Lung (tissue), 12 donors: ENCODE data around the gene EDDM13. TPM values are rescaled to one million over a fixed set of nuclear protein-coding genes. Genes with fewer than 3 reads are reported as not detected.
"Not testable (repeated sequence)": the region's sequence is repeated elsewhere in the genome, so short reads cannot be mapped to it uniquely, and the experiment has no call there.

ENCODE experiments used
- ATAC-seq: fragments of 200-7000 bp; cut with Tn5 transposase; one replicate; pipeline ENCODE4 v1.9.1; 2020; ENCODE audit warnings: moderate number of reproducible peaks; ENCODE audit not compliant: insufficient read depth, low FRiP score
- DNase-seq, 3 donors: peaks; one replicate each; pipeline ENCODE4 v3.0.0-alpha.2; 2013 to 2017
- H3K27ac ChIP-seq, 2 donors: one replicate each; pipeline ENCODE4 v1.5.1; 2013; ENCODE audit warnings: mild to moderate bottlenecking in 2 of 2, moderate library complexity in 2 of 2, control low read depth in 1 of 2, inconsistent platforms in 1 of 2, low read depth in 1 of 2, low read length in 1 of 2
- H3K27me3 ChIP-seq, 3 donors: one replicate each; pipeline ENCODE4 v1.5.1; 2013; ENCODE audit warnings: low read length in 2 of 3; ENCODE audit not compliant: control insufficient read depth in 3 of 3, insufficient read depth in 3 of 3
- H3K36me3 ChIP-seq, 4 donors: one replicate each; pipeline ENCODE4 v1.5.1; 2013; ENCODE audit warnings: low read length in 4 of 4, mild to moderate bottlenecking in 1 of 4, moderate library complexity in 1 of 4; ENCODE audit not compliant: control insufficient read depth in 4 of 4, insufficient read depth in 4 of 4
- H3K4me1 ChIP-seq, 5 donors: one replicate each; pipeline ENCODE4 v1.5.1; 2013; ENCODE audit warnings: low read length in 5 of 5, mild to moderate bottlenecking in 2 of 5, moderate library complexity in 1 of 5; ENCODE audit not compliant: control insufficient read depth in 5 of 5, insufficient read depth in 5 of 5
- H3K4me3 ChIP-seq: one replicate; pipeline ENCODE4 v1.5.1; 2013; ENCODE audit warnings: mild to moderate bottlenecking, control low read depth, moderate library complexity
- H3K9ac ChIP-seq, 2 donors: one replicate each; pipeline ENCODE4 v1.5.1; 2013; ENCODE audit warnings: low read length in 2 of 2, control low read depth in 1 of 2; ENCODE audit not compliant: insufficient read depth in 1 of 2
- H3K9me3 ChIP-seq, 4 donors: one replicate each; pipeline ENCODE4 v1.5.1; 2013; ENCODE audit warnings: low read length in 3 of 4, mild to moderate bottlenecking in 1 of 4, moderate library complexity in 1 of 4; ENCODE audit not compliant: control insufficient read depth in 4 of 4, insufficient read depth in 3 of 4
- CTCF ChIP-seq: IDR thresholded peaks from 2 replicates; pipeline ENCODE4 v1.5.1; 2012; ENCODE audit warnings: mild to moderate bottlenecking; ENCODE audit errors: control extremely low read depth, extremely low read depth
- WGBS, 2 donors: extraction: QIAGEN DNeasy Blood & Tissue Kit; methylation state at CpG; one replicate each; pipeline ENCODE4 v1.1.7; 2013; 5-methylcytosine and 5-hydroxymethylcytosine counted together
- polyA plus RNA-seq, 2 donors: library from polyadenylated mRNA; stranded (reverse); fragments of 200-250 nt; gene quantifications; one replicate each; pipeline ENCODE4 v1.2.1, GENCODE V29; 2013
- total RNA-seq, 2 donors: library from RNA; depleted of rRNA in 1 of 2; stranded (reverse); fragments of >200 nt in 1 of 2; gene quantifications; one replicate each; pipeline ENCODE4 v1.2.1, GENCODE V29; 2014 to 2021
- donor health status: control.
- donor health status: control.
- donor health status: Bipolar disorder and iron deficiency.
- donor health status: healthy.
- donor health status: DM: yes; HTN: yes; CAD: no.

Gene EDDM13
- total and polyA plus RNA-seq, 4 donors: 1.1 to 3.0 (median 1.3) TPM; not detected in 1

- DNase-seq (no peak), ATAC-seq (no peak)
- Histone ChIP-seq H3K27ac (no peak overlapping the region), H3K4me3 (no peak overlapping the region), H3K4me1 (no peaks in the 10 kb centered on the region), H3K9ac (no peak overlapping the region), H3K36me3 (no peaks in the 10 kb centered on the region), H3K9me3 (no peaks in the 10 kb centered on the region), H3K27me3 (no peaks in the 10 kb centered on the region)
- no peak for TF ChIP-seq CTCF
- WGBS, 2 donors: 88 to 90% methylated on average over 7 of the region's 7 CpGs
Observed at GRCh38 chr19:56245121-56245740, 27.3 kb upstream of the EDDM13 start.

- H3K9ac ChIP-seq, H3K9me3 ChIP-seq, ATAC-seq, H3K27ac ChIP-seq, H3K36me3 ChIP-seq, DNase-seq, H3K27me3 ChIP-seq, H3K4me3 ChIP-seq, H3K4me1 ChIP-seq: not testable (repeated sequence)
- WGBS, 2 donors: 79 to 91% methylated on average over 3 to 4 of the region's 4 CpGs
Observed at GRCh38 chr19:56245764-56246163, 26.8 kb upstream of the EDDM13 start.

DNA sequence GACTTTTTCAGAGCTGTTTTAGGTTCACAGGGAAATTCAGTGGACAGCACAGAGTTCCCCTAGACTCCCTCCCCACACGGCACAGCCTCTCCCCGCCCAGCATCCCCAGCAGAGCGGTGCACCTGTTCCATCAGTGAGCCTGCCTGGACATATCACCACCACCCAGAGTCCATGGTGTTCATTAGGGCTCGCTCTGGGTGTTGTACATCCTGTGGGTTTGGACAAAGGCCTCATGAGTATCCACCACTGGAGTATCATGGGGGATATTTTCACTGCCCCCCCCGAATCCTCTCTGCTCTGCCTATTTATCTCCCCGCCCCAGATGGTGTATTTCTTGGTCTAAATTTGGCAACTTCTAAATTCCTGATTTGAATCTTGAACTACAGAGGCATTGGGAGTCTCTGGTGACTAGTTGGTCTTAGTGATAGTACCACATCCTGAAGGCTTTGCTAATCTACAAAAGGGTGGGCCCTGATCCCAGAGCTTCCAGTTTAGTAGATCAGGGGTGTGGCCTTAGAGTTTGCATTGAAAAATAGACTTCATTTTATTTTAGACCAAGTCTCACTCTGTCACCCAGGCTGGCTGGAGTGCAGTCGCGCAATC lies 23.7 kb upstream of the EDDM13 start:
- not testable (repeated sequence) for H3K9me3 ChIP-seq, ATAC-seq, H3K36me3 ChIP-seq, H3K4me1 ChIP-seq, DNase-seq, H3K27ac ChIP-seq, H3K9ac ChIP-seq, H3K4me3 ChIP-seq, H3K27me3 ChIP-seq
- 98 to 99% methylated on average over 8 of the region's 8 CpGs for WGBS, 2 donors

DNA sequence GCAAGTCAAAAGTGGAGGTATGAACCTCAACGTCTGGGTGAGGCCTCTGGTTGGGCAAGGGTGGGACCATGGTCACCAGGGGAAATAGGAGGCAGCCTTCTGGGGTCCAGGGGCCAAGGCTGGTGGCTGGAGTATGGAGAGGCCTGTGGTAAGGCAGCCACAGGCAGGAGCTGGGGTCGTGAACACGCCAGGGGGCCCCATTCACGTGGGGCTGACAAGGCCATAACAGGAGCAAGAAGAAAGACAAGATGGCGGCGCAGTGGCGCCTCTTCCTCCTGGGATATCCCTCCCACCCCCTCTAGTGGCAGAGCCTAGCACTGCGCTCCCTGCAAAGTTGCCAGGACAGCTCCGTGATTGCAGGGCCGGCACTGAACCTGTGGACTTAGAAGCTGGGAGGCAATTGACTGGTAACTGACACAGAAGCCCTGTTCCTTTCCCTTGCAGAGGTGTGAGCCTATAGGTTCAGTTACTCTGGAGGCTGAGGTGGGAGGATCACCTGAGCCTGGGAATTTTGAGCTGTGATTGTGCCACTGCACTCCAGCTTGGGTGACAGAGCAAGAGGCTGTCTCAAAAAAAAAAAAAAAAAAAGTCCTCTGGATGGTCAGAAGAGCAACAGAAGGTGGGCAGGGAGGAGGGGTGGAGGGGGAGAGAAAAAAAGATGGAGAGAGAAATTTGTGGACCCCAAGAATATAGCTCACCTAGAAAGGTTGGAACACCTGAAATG lies 19.7 kb upstream of the EDDM13 start:
- Histone ChIP-seq H3K4me1 (no peaks in the 10 kb centered on the region), H3K9me3 (no peaks in the 10 kb centered on the region), H3K36me3 (no peaks in the 10 kb centered on the region), H3K9ac (no peak overlapping the region), H3K27ac (no peak overlapping the region), H3K27me3 (peaks cover 0 to 5% (median 0%) of the 10 kb centered on the region in 3 donors), H3K4me3 (no peak overlapping the region)
- peak; percentile 47 for TF ChIP-seq CTCF
- peak; percentile 66 for ATAC-seq
- WGBS, 2 donors: 44 to 53% methylated on average over 10 of the region's 10 CpGs
- peak; percentile 61 to 72 (median 68) for DNase-seq
